HEK293 (cell line): ENCODE results near the gene HEATR3.

Experiments used
- CTCF ChIA-PET: fragments of 350-600 bp; formaldehyde crosslinking; extraction: SDS; loops from one replicate; lab custom pipeline; 2021; ENCODE audit warnings: antibody characterized with exemption; lab: Yijun Ruan, JAX
- POLR2A ChIA-PET: fragments of 300-600 bp; formaldehyde crosslinking; extraction: SDS; loops from one replicate; lab custom pipeline; 2020; ENCODE audit warnings: antibody characterized with exemption, inconsistent platforms; lab: Yijun Ruan, JAX
- H3K27ac ChIP-seq: fragments of 200-500 bp; sonication (Bioruptor generic); 2 replicates; pipeline ENCODE4 v1.5.1; 2014; ENCODE audit warnings: low read depth, low read length, control low read depth, inconsistent platforms; ENCODE audit errors: extremely low read depth
- H3K36me3 ChIP-seq, 2 experiments: fragments of 200-500 bp in 1 of 2; sonication (Bioruptor generic) in 1 of 2; 1 replicate in 1 of 2; 2 replicates in 1 of 2; pipeline ENCODE4 v1.5.1; 2014 to 2017; ENCODE audit warnings: inconsistent platforms in 2 of 2, low read length in 2 of 2; ENCODE audit not compliant: control insufficient read depth in 2 of 2, insufficient read depth in 1 of 2
- H3K4me1 ChIP-seq: fragments of 200-500 bp; sonication (Bioruptor generic); 2 replicates; pipeline ENCODE4 v1.5.1; 2014; ENCODE audit warnings: mild to moderate bottlenecking, low read length, inconsistent platforms; ENCODE audit not compliant: control insufficient read depth, insufficient read depth
- H3K4me3 ChIP-seq: 2 replicates; pipeline ENCODE4 v1.5.1; 2011; ENCODE audit warnings: low read depth, mild to moderate bottlenecking, control low read depth, low read length, moderate library complexity
- H3K9me3 ChIP-seq: fragments of 200-500 bp; sonication (Bioruptor generic); 2 replicates; pipeline ENCODE4 v1.5.1; 2014; ENCODE audit warnings: low read depth, low read length, inconsistent platforms; ENCODE audit not compliant: control insufficient read depth, insufficient read depth
- GFI1B ChIP-seq: fragments of 450-650 bp; formaldehyde crosslinking; IDR thresholded peaks from 2 replicates; pipeline ENCODE4 v1.5.1; 2016; ENCODE audit warnings: missing biosample characterization, missing genetic modification characterization
- GLI2 ChIP-seq: fragments of 450-650 bp; formaldehyde crosslinking; IDR thresholded peaks from 2 replicates; pipeline ENCODE4; 2017; ENCODE audit warnings: missing biosample characterization, missing genetic modification characterization, low read depth, borderline replicate concordance
- PRDM10 ChIP-seq: fragments of 450-650 bp; formaldehyde crosslinking; IDR thresholded peaks from 2 replicates; pipeline ENCODE4 v1.5.1; 2016; ENCODE audit warnings: missing biosample characterization, missing genetic modification characterization
- SETDB1 ChIP-seq: IDR thresholded peaks from one replicate; pipeline ENCODE4 v1.6.1; 2017; ENCODE audit warnings: mild to moderate bottlenecking, low read length, moderate library complexity, mixed read lengths; ENCODE audit not compliant: insufficient read length
- TCF7L2 ChIP-seq: IDR thresholded peaks from 2 replicates; pipeline ENCODE4 v1.6.1; 2011; ENCODE audit warnings: low read depth, mild to moderate bottlenecking, inconsistent platforms, low read length, moderate library complexity, borderline replicate concordance
- ZBTB1 ChIP-seq: fragments of 450-650 bp; formaldehyde crosslinking; IDR thresholded peaks from 2 replicates; pipeline ENCODE4 v1.5.1; 2016; ENCODE audit warnings: missing biosample characterization, missing genetic modification characterization
- ZBTB20 ChIP-seq: fragments of 450-650 bp; formaldehyde crosslinking; IDR thresholded peaks from 2 replicates; pipeline ENCODE4 v1.5.1; 2016; ENCODE audit warnings: missing biosample characterization, missing genetic modification characterization
- ZBTB48 ChIP-seq: fragments of 450-650 bp; formaldehyde crosslinking; IDR thresholded peaks from 2 replicates; pipeline ENCODE4 v1.5.1; 2016; ENCODE audit warnings: missing biosample characterization, missing genetic modification characterization
- ZNF174 ChIP-seq: fragments of 450-650 bp; formaldehyde crosslinking; IDR thresholded peaks from 2 replicates; pipeline ENCODE4 v1.5.0; 2017; ENCODE audit warnings: missing biosample characterization, mild to moderate bottlenecking, missing genetic modification characterization
- ZNF211 ChIP-seq: fragments of 450-650 bp; formaldehyde crosslinking; IDR thresholded peaks from 2 replicates; pipeline ENCODE4 v1.5.1; 2016; ENCODE audit warnings: low read depth, missing biosample characterization, missing genetic modification characterization
- ZNF248 ChIP-seq: fragments of 450-650 bp; formaldehyde crosslinking; IDR thresholded peaks from 2 replicates; pipeline ENCODE4 v1.5.1; 2017; ENCODE audit warnings: missing biosample characterization, missing genetic modification characterization
- ZNF335 ChIP-seq: fragments of 450-650 bp; formaldehyde crosslinking; conservative IDR thresholded peaks from 2 replicates; pipeline ENCODE4 v1.5.1; 2016; ENCODE audit warnings: missing biosample characterization, missing genetic modification characterization
- ZNF416 ChIP-seq: fragments of 450-650 bp; formaldehyde crosslinking; IDR thresholded peaks from 2 replicates; pipeline ENCODE4 v1.5.1; 2016; ENCODE audit warnings: missing biosample characterization, missing genetic modification characterization
- ZNF423 ChIP-seq: fragments of 450-650 bp; formaldehyde crosslinking; IDR thresholded peaks from 2 replicates; pipeline ENCODE4 v1.5.1; 2016; ENCODE audit warnings: missing biosample characterization, missing genetic modification characterization
- ZNF501 ChIP-seq: fragments of 450-650 bp; formaldehyde crosslinking; IDR thresholded peaks from 2 replicates; pipeline ENCODE4 v1.5.1; 2016; ENCODE audit warnings: missing biosample characterization, missing genetic modification characterization
- ZNF518A ChIP-seq: fragments of 450-650 bp; formaldehyde crosslinking; conservative IDR thresholded peaks from 2 replicates; pipeline ENCODE4 v1.5.1; 2016; ENCODE audit warnings: low read depth, missing biosample characterization, missing genetic modification characterization
- ZNF707 ChIP-seq: fragments of 450-650 bp; formaldehyde crosslinking; IDR thresholded peaks from 2 replicates; pipeline ENCODE4 v1.5.1; 2016; ENCODE audit warnings: missing biosample characterization, missing genetic modification characterization
- ZNF768 ChIP-seq: fragments of 450-650 bp; formaldehyde crosslinking; IDR thresholded peaks from 2 replicates; pipeline ENCODE4 v1.5.1; 2018; ENCODE audit warnings: missing biosample characterization, mild to moderate bottlenecking, missing genetic modification characterization
- ZNF791 ChIP-seq: fragments of 450-650 bp; formaldehyde crosslinking; IDR thresholded peaks from 2 replicates; pipeline ENCODE4 v1.5.1; 2016; ENCODE audit warnings: missing biosample characterization, missing genetic modification characterization
- TF ChIP-seq, protein P1 (sequence below): IDR thresholded peaks from 2 replicates; pipeline ENCODE4 v1.6.1; 2011; ENCODE audit warnings: mild to moderate bottlenecking, low read depth, low read length, borderline replicate concordance
- TF ChIP-seq, protein P2 (sequence below): fragments of 450-650 bp; formaldehyde crosslinking; IDR thresholded peaks from 2 replicates; pipeline ENCODE4 v1.5.1; 2016; ENCODE audit warnings: missing biosample characterization, missing genetic modification characterization
- TF ChIP-seq, protein P3 (sequence below): fragments of 450-650 bp; formaldehyde crosslinking; IDR thresholded peaks from 2 replicates; pipeline ENCODE4 v1.5.1; 2016; ENCODE audit warnings: missing biosample characterization, missing genetic modification characterization

The HEATR3 gene

DNA sequence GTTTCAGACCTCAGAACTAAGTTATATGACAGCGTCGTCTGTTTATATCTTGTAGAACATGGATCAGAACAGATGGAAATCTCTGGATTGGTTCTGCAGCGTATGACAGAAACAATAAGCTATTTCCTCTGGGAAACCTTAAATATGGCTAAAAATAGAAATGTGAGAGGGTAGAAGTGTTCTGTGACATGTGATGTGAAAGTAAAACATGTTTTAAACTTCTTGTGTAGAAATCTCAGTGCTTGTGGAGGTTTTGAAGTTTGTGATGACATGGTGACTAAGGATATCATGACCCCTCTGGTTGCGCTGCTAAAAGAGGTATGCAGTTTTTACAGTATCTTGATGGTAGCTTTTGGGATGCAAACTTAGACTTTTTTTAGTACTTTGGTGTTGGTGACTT is 2.8 kb downstream of the HEATR3 start:
- TF ChIP-seq, protein P1, sequence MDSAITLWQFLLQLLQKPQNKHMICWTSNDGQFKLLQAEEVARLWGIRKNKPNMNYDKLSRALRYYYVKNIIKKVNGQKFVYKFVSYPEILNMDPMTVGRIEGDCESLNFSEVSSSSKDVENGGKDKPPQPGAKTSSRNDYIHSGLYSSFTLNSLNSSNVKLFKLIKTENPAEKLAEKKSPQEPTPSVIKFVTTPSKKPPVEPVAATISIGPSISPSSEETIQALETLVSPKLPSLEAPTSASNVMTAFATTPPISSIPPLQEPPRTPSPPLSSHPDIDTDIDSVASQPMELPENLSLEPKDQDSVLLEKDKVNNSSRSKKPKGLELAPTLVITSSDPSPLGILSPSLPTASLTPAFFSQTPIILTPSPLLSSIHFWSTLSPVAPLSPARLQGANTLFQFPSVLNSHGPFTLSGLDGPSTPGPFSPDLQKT = no peak
- TF ChIP-seq ZNF211 (tag by site-specific recombination) (no peak), ZNF501 (tag by site-specific recombination) (no peak), ZNF791 (tag by site-specific recombination) (no peak), ZNF518A (tag by site-specific recombination) (no peak), ZBTB48 (tag by site-specific recombination) (no peak), SETDB1 (no peak)
- H3K36me3 ChIP-seq = peaks cover 7 to 53% of the 10 kb centered on the region in 2 experiments
- no peak overlapping the region for H3K4me3 ChIP-seq
- H3K4me1 ChIP-seq = no peaks in the 10 kb centered on the region
- ChIA-PET POLR2A (interaction anchor here (1.1 kb wide), 1 partner anchor 134 kb away, joined by 3 read pairs; no protein-coding TSS in a partner anchor), CTCF (interaction anchor here (0.6 to 5.0 kb wide), 4 partner anchors 10 to 286 kb away, joined by 4 to 70 read pairs (median 14); partner anchors contain the start of gene CNEP1R1)
- no peak overlapping the region for H3K27ac ChIP-seq
- H3K9me3 ChIP-seq = no peaks in the 10 kb centered on the region

DNA sequence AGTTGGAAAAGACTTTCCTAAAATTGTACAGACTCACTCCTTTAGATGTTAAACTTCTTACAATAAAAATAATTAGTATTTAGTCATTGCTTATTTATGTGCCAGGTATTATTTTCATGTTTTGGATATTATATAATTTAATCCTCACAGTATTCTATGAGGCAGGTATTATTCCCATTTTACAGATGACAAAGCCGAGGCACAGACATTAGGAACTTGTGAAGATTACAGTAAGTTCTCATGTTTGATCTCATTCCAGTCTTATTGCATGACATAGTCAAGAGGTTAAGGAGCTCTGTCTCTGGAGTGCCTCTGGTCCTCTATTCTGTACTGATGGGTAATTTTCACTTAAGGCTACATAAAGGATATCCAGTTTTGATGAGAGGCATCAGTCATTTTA is 3.3 kb downstream of the HEATR3 start:
- POLR2A ChIA-PET = no interaction called here
- H3K9me3 ChIP-seq = no peaks in the 10 kb centered on the region
- peaks cover 7 to 53% of the 10 kb centered on the region in 2 experiments for H3K36me3 ChIP-seq
- CTCF ChIA-PET = interaction anchor here (0.6 to 5.0 kb wide), 5 partner anchors 9 to 286 kb away, joined by 3 to 70 read pairs (median 11); partner anchors contain the start of gene CNEP1R1
- H3K4me3 ChIP-seq = no peak overlapping the region
- H3K27ac ChIP-seq = no peak overlapping the region
- H3K4me1 ChIP-seq = no peaks in the 10 kb centered on the region
- no peak for TF ChIP-seq ZBTB20 (tag by site-specific recombination)
- no peak for TF ChIP-seq ZNF416 (tag by site-specific recombination)
- no peak for TF ChIP-seq GLI2 (tag by site-specific recombination)
- TF ChIP-seq GFI1B (tag by site-specific recombination) = no peak
- no peak for TF ChIP-seq ZNF248
- TF ChIP-seq ZNF174 = no peak
- TF ChIP-seq ZNF768 (tag by site-specific recombination) = no peak
- TF ChIP-seq PRDM10 (tag by site-specific recombination) = no peak
- TF ChIP-seq, protein P2, sequence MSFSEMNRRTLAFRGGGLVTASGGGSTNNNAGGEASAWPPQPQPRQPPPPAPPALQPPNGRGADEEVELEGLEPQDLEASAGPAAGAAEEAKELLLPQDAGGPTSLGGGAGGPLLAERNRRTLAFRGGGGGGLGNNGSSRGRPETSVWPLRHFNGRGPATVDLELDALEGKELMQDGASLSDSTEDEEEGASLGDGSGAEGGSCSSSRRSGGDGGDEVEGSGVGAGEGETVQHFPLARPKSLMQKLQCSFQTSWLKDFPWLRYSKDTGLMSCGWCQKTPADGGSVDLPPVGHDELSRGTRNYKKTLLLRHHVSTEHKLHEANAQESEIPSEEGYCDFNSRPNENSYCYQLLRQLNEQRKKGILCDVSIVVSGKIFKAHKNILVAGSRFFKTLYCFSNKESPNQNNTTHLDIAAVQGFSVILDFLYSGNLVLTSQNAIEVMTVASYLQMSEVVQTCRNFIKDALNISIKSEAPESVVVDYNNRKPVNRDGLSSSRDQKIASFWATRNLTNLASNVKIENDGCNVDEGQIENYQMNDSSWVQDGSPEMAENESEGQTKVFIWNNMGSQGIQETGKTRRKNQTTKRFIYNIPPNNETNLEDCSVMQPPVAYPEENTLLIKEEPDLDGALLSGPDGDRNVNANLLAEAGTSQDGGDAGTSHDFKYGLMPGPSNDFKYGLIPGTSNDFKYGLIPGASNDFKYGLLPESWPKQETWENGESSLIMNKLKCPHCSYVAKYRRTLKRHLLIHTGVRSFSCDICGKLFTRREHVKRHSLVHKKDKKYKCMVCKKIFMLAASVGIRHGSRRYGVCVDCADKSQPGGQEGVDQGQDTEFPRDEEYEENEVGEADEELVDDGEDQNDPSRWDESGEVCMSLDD (tag by site-specific recombination) = no peak
- no peak for TF ChIP-seq ZBTB1 (tag by site-specific recombination)
- TF ChIP-seq TCF7L2 = no peak
- no peak for TF ChIP-seq ZNF423 (tag by site-specific recombination)
- TF ChIP-seq ZNF335 (tag by site-specific recombination) = no peak
- TF ChIP-seq ZNF707 (tag by site-specific recombination) = no peak
- no peak for TF ChIP-seq ZBTB48 (tag by site-specific recombination)
- TF ChIP-seq, protein P3, sequence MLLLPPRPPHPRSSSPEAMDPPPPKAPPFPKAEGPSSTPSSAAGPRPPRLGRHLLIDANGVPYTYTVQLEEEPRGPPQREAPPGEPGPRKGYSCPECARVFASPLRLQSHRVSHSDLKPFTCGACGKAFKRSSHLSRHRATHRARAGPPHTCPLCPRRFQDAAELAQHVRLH = no peak
